Osteoblast (primary cell): Measurements from ENCODE around the gene LCLAT1. TPM values are rescaled to one million over a fixed set of nuclear protein-coding genes. Genes with fewer than 3 reads are reported as not detected.

ENCODE experiments used
- DNase-seq: peaks from one replicate; pipeline ENCODE4 v3.0.0; 2011; ENCODE audit warnings: low spot score, mixed read lengths; ENCODE audit not compliant: insufficient read length; ENCODE audit errors: missing footprints
- H2AFZ ChIP-seq: 2 replicates; pipeline ENCODE4 v1.6.0; 2011; ENCODE audit warnings: mild to moderate bottlenecking, low read length
- H3K27ac ChIP-seq: 2 replicates; pipeline ENCODE4 v1.5.1; 2011; ENCODE audit warnings: mild to moderate bottlenecking, low read depth, low read length, moderate library complexity
- H3K27me3 ChIP-seq: 2 replicates; pipeline ENCODE4 v1.6.0; 2012; ENCODE audit warnings: mild to moderate bottlenecking, control low read depth, inconsistent platforms, low read length, moderate library complexity; ENCODE audit not compliant: insufficient read depth
- H3K36me3 ChIP-seq: 2 replicates; pipeline ENCODE4 v1.5.1; 2011; ENCODE audit warnings: mild to moderate bottlenecking, low read length, control low read depth, moderate library complexity; ENCODE audit not compliant: insufficient read depth
- H3K4me1 ChIP-seq: 2 replicates; pipeline ENCODE4 v1.5.1; 2011; ENCODE audit warnings: mild to moderate bottlenecking, low read length, control low read depth, moderate library complexity; ENCODE audit not compliant: insufficient read depth
- H3K4me2 ChIP-seq: 2 replicates; pipeline ENCODE4 v1.6.0; 2011; ENCODE audit warnings: mild to moderate bottlenecking, low read length; ENCODE audit not compliant: insufficient read depth
- H3K4me3 ChIP-seq: fragments of 200-600 bp; sonication (generic); 3 replicates; pipeline ENCODE4 v1.5.1; 2012; ENCODE audit warnings: mild to moderate bottlenecking, low read length, inconsistent platforms; ENCODE audit not compliant: insufficient read depth
- H3K79me2 ChIP-seq: 2 replicates; pipeline ENCODE4 v1.6.0; 2012; ENCODE audit warnings: mild to moderate bottlenecking, low read length, control low read depth, inconsistent platforms; ENCODE audit not compliant: insufficient read depth
- H3K9me3 ChIP-seq: 2 replicates; pipeline ENCODE4 v1.5.1; 2011; ENCODE audit warnings: low read depth, low read length, control low read depth
- H4K20me1 ChIP-seq: 2 replicates; pipeline ENCODE4 v1.6.0; 2012; ENCODE audit warnings: mild to moderate bottlenecking, low read length, control low read depth; ENCODE audit not compliant: insufficient read depth
- CTCF ChIP-seq: IDR thresholded peaks from 2 replicates; pipeline ENCODE4 v1.5.1; 2011; ENCODE audit warnings: mild to moderate bottlenecking, low read depth, low read length, moderate library complexity; ENCODE audit errors: extremely low read depth
- total RNA-seq: library from RNA; depleted of rRNA; stranded (reverse); fragments of >200 nt; gene quantifications from 2 replicates; pipeline ENCODE4 v1.2.3, GENCODE V29; 2012

The LCLAT1 gene
- total RNA-seq, 1 donor: 29.7 TPM

GRCh38 chr2:30541680-30542079, 94.6 kb downstream of the LCLAT1 start:
- no peak for TF ChIP-seq CTCF
- Histone ChIP-seq H2AFZ (no peak overlapping the region), H3K79me2 (no peaks in the 10 kb centered on the region), H4K20me1 (no peaks in the 10 kb centered on the region), H3K9me3 (no peaks in the 10 kb centered on the region), H3K4me3 (no peak overlapping the region), H3K27ac (no peak overlapping the region), H3K27me3 (no peaks in the 10 kb centered on the region), H3K4me2 (no peak overlapping the region), H3K36me3 (no peaks in the 10 kb centered on the region), H3K4me1 (no peaks in the 10 kb centered on the region)
- no peak for DNase-seq

GRCh38 chr2:30545875-30546274, 98.8 kb downstream of the LCLAT1 start:
- no peak for TF ChIP-seq CTCF
- Histone ChIP-seq H3K27me3 (no peaks in the 10 kb centered on the region), H3K4me2 (no peak overlapping the region), H4K20me1 (no peaks in the 10 kb centered on the region), H3K36me3 (no peaks in the 10 kb centered on the region), H2AFZ (no peak overlapping the region), H3K27ac (no peak overlapping the region), H3K79me2 (no peaks in the 10 kb centered on the region), H3K9me3 (no peaks in the 10 kb centered on the region), H3K4me1 (no peaks in the 10 kb centered on the region), H3K4me3 (no peak overlapping the region)
- no peak for DNase-seq

DNA sequence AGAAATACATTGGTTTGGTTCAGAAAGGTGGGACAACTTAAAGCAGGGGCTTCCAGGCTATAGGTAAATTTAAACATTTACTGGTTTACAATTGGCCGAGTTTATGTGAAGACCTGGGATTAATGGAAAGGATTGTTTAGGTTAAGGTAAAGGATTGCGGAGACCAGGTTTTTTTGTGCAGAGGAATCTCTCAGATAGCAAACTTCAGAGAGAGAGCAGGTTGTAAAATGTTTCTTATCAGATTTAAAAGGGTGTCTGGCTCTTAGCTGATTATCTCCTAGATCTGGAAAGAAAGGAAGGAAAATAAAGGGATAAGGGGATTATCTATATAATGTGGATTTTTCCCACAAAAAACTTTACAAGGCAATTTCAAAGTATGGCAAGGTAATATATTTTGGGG, 101.3 kb downstream of the LCLAT1 start:
- Histone ChIP-seq H3K27ac (no peak overlapping the region), H3K4me2 (no peak overlapping the region), H3K79me2 (no peaks in the 10 kb centered on the region), H4K20me1 (no peaks in the 10 kb centered on the region), H3K27me3 (no peaks in the 10 kb centered on the region), H3K4me1 (no peaks in the 10 kb centered on the region), H3K36me3 (no peaks in the 10 kb centered on the region), H3K4me3 (no peak overlapping the region), H2AFZ (no peak overlapping the region), H3K9me3 (no peaks in the 10 kb centered on the region)
- DNase-seq: no peak
- TF ChIP-seq CTCF: no peak

DNA sequence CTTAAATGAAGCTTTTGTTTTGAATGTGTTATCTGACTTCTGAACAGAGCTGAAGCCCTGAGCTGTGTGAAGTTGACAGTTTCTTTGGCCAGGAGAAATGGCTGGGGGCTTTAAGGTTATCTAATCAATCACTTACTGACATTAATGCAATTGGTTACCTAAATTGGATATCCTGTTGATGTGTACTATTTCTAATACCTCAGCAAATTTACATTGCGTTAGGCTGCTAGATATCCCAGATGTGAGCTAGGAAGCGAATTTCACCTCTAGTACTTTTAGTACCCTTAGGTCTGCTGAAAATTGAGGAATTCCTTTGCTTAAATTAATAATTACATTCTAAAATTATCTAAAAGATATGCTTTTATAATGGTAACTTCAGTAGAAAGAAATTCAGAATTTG, 102.0 kb downstream of the LCLAT1 start:
- Histone ChIP-seq H3K79me2 (no peaks in the 10 kb centered on the region), H2AFZ (no peak overlapping the region), H3K9me3 (no peaks in the 10 kb centered on the region), H3K27ac (no peak overlapping the region), H4K20me1 (no peaks in the 10 kb centered on the region), H3K4me1 (no peaks in the 10 kb centered on the region), H3K4me3 (no peak overlapping the region), H3K4me2 (no peak overlapping the region), H3K36me3 (no peaks in the 10 kb centered on the region), H3K27me3 (no peaks in the 10 kb centered on the region)
- TF ChIP-seq CTCF: no peak
- DNase-seq: no peak
